ENCODE results near the gene ISCA2.

- no peak for TF ChIP-seq POLR2AphosphoS5 (IDR thresholded peaks at IDR 0.05; ENCODE audit: insufficient read depth in 1 of 2, low read depth in 1 of 2)
- TF ChIP-seq CTCF (IDR thresholded peaks at IDR 0.05) = no peak
Measured at GRCh38 chr14:74531467-74531866, 37.9 kb downstream of the ISCA2 start.

Data from vagina (tissue), 2 donors.